ENCODE results near the gene COL18A1.

COL18A1 gene

GRCh38 chr21:45537746-45538291 is 132.9 kb downstream of the COL18A1 start:
- DNase-seq: no peak

GRCh38 chr21:45538381-45539045 is 133.5 kb downstream of the COL18A1 start:
- no peak for DNase-seq

GRCh38 chr21:45539046-45539795 is 134.3 kb downstream of the COL18A1 start:
- no peak for DNase-seq

GRCh38 chr21:45539796-45540600 is 135.0 kb downstream of the COL18A1 start:
- no peak for DNase-seq

- DNase-seq: no peak
Observed at GRCh38 chr21:45540601-45540970, 135.6 kb downstream of the COL18A1 start.

- peak; percentile 85 for DNase-seq
Observed at GRCh38 chr21:45541221-45542039, 136.5 kb downstream of the COL18A1 start.

GRCh38 chr21:45542242-45542666 is 137.3 kb downstream of the COL18A1 start, which contains the start of gene SLC19A1:
Gene SLC19A1 (minus strand): TSS chr21:45542440. CDS start chr21:45537959, 4,481 bp downstream.
- peak; percentile 85 for DNase-seq

- DNase-seq: no peak
Observed at GRCh38 chr21:45542667-45543370, 137.9 kb downstream of the COL18A1 start.

GRCh38 chr21:45543371-45543709 is 138.4 kb downstream of the COL18A1 start:
- DNase-seq: no peak

GRCh38 chr21:45543710-45544448 is 138.9 kb downstream of the COL18A1 start:
- no peak for DNase-seq

GRCh38 chr21:45544449-45545235 is 139.7 kb downstream of the COL18A1 start:
- DNase-seq: no peak

GRCh38 chr21:45545236-45545570 is 140.2 kb downstream of the COL18A1 start:
- no peak for DNase-seq

- no peak for DNase-seq
Observed at GRCh38 chr21:45545691-45546531, 140.9 kb downstream of the COL18A1 start.

GRCh38 chr21:45546636-45547544 is 141.9 kb downstream of the COL18A1 start:
- DNase-seq: no peak

GRCh38 chr21:45547545-45547900 is 142.6 kb downstream of the COL18A1 start:
- no peak for DNase-seq

GRCh38 chr21:45548711-45549491 is 143.9 kb downstream of the COL18A1 start:
- no peak for DNase-seq
